ENCODE measurements around the gene LANCL2.
"Not testable (repeated sequence)": the region's sequence is repeated elsewhere in the genome, so short reads cannot be mapped to it uniquely, and the experiment has no call there.

Gene LANCL2

DNA sequence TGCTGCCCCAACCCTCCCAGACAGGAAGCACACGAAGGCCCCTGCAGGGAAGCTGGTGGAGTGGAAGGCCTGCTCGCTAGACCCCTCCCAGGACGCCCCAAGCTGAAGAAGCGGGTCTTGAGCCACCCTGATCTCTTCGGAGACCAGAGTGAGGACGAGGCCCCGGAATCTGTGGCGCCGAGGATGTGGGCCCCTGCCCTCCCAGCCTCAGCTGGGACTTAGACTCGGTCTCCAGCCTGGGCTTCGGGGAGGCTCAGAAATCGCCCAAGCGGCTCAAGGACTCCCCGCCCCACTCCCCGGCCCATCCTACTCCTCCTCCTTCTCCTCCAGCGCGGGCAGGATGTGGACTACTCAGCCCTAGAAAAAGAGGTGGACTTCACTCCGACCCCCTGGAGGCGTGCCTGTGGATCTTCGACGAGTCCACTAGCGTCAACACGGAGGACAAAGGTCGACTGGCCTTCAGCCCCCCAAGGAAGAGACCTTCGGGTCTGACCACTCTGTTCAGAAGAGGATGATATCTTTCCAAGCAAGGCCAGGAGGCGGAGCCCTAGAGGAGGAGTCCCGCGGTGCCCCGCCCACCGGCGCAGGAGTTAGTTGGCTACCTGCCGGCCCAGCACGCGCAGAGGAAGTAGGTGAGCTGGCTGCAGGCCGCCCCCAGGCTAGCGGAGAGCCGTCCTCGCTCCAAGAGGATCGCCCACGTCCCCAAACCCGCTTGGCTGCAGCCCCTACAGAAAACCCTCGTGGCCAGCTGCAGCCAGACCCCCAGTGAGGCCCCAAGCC lies 21.9 kb upstream of the LANCL2 start:
- H3K36me3 ChIP-seq (ENCODE audit: control insufficient read depth in 1 of 2, insufficient read depth in 2 of 2, low read length in 2 of 2): no peaks in the 10 kb centered on the region
- H3K27ac ChIP-seq (ENCODE audit: low read length): no peak overlapping the region
- H3K27me3 ChIP-seq (ENCODE audit: low read depth, low read length): no peaks in the 10 kb centered on the region
- H3K9me3 ChIP-seq (ENCODE audit: control insufficient read depth in 1 of 2, low read length in 2 of 2): no peaks in the 10 kb centered on the region
- H3K4me3 ChIP-seq (ENCODE audit: low read depth in 1 of 2, low read length in 2 of 2): no peak overlapping the region
- no peaks in the 10 kb centered on the region for H3K4me1 ChIP-seq (ENCODE audit: control insufficient read depth in 1 of 2, insufficient read depth in 2 of 2, low read length in 2 of 2)

DNA sequence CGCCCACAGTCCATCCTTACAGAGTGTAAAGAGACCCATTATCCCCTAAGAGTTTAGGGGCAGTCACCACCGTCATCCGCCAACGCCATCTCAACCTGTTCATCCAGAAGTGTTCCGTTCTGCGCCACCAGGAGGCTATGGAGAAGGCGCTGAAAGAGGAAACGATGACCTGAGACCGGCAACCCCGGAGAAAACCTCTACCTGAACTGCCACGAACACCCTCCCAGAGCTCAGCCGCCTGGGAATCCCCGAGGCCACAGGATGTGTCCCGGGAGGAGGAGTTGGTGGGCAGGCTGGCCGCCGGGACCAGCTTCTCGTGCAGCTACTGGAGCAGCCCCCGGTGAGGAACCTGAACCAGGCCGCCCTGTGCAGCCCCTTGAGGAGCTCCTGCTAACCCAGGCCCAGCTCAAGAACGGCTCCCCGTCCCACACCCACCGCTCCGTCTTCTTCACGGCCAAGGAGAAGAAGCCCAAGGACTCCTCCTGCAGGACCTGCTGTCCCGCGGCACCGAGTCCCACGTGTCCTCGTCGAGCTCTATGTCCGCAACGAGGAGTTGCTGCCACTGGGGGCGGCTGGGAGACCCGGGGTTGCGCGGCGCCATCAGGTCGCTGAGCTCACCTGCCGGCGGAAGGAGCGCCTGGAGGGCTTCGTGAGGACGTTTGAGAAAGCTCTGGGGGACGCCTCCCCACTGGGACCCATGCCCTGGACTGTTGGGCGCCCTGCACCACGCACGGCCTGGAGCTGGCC lies 21.1 kb upstream of the LANCL2 start:
- Histone ChIP-seq H3K9me3 (ENCODE audit: control insufficient read depth in 1 of 2, low read length in 2 of 2) (no peaks in the 10 kb centered on the region), H3K36me3 (ENCODE audit: control insufficient read depth in 1 of 2, insufficient read depth in 2 of 2, low read length in 2 of 2) (no peaks in the 10 kb centered on the region), H3K27ac (ENCODE audit: low read length) (no peak overlapping the region), H3K4me1 (ENCODE audit: control insufficient read depth in 1 of 2, insufficient read depth in 2 of 2, low read length in 2 of 2) (no peaks in the 10 kb centered on the region), H3K27me3 (ENCODE audit: low read depth, low read length) (no peaks in the 10 kb centered on the region), H3K4me3 (ENCODE audit: low read depth in 1 of 2, low read length in 2 of 2) (no peak overlapping the region)

DNA sequence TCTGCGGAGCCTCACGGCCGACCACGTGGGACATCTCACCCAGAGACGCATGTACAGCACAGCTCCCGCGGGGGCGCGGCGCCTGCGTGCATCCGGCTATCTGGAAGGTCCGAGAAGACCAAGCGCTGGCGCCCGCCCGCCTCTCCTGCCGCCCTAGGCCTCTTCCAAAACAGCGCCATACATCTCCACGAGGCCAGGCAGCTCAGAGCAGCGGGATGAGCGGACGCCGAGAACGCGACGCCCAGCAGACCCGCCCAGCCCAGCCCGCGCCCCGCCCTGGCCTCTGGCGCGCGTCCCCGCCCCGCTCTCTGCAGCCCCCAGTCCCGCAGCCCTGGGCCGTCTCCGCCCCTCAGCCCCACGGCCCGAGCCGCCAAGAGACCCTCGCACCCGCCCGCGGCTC lies 20.3 kb upstream of the LANCL2 start:
- Histone ChIP-seq H3K27ac (ENCODE audit: low read length) (no peak overlapping the region), H3K4me1 (ENCODE audit: control insufficient read depth in 1 of 2, insufficient read depth in 2 of 2, low read length in 2 of 2) (no peaks in the 10 kb centered on the region), H3K9me3 (ENCODE audit: control insufficient read depth in 1 of 2, low read length in 2 of 2) (no peaks in the 10 kb centered on the region), H3K36me3 (ENCODE audit: control insufficient read depth in 1 of 2, insufficient read depth in 2 of 2, low read length in 2 of 2) (no peaks in the 10 kb centered on the region), H3K4me3 (ENCODE audit: low read depth in 1 of 2, low read length in 2 of 2) (no peak overlapping the region), H3K27me3 (ENCODE audit: low read depth, low read length) (no peaks in the 10 kb centered on the region)

DNA sequence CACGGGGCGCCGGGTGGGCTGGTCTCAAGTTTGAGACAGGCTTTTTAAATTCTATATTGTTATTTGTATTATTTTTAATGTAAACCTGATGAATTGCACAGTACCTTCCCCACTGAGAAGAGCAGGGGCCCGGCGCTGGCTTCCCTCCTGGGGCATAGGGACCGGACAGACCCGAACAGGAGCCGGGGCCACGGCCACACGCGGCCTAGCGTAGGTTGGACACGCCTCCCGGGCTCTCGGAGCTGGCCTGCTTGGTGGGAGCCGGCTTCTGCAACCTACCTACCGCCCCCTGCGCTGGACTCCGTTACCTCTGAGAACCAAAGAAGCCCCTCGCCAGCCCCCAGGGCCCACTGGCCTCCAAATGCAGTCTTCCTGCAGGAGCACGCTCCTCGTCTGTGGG lies 19.8 kb upstream of the LANCL2 start:
- Histone ChIP-seq H3K9me3 (ENCODE audit: control insufficient read depth in 1 of 2, low read length in 2 of 2) (no peaks in the 10 kb centered on the region), H3K36me3 (ENCODE audit: control insufficient read depth in 1 of 2, insufficient read depth in 2 of 2, low read length in 2 of 2) (no peaks in the 10 kb centered on the region), H3K4me3 (ENCODE audit: low read depth in 1 of 2, low read length in 2 of 2) (no peak overlapping the region), H3K4me1 (ENCODE audit: control insufficient read depth in 1 of 2, insufficient read depth in 2 of 2, low read length in 2 of 2) (no peaks in the 10 kb centered on the region), H3K27me3 (ENCODE audit: low read depth, low read length) (no peaks in the 10 kb centered on the region), H3K27ac (ENCODE audit: low read length) (no peak overlapping the region)

DNA sequence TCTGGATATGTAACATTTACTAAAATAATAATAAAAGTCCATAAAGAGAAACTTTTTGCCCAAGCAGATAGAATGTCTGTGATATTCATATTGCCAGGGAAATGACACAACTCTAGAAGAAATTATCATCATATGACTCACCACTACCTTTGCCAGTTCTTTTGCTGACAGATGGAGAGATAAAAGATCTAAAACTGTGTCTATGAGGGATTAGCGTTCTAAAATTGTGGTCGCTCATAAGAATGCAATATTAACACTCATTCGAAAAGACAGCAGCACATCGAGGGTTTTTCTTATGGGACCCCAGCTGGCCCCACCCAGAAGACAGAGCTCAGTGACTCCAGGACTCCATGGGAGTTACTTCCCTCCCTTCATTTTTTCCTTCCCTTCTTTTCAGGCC lies 16.6 kb upstream of the LANCL2 start:
- no peak overlapping the region for H3K4me3 ChIP-seq (ENCODE audit: low read depth in 1 of 2, low read length in 2 of 2)
- no peak overlapping the region for H3K27ac ChIP-seq (ENCODE audit: low read length)
- H3K9me3 ChIP-seq (ENCODE audit: control insufficient read depth in 1 of 2, low read length in 2 of 2): no peaks in the 10 kb centered on the region
- H3K36me3 ChIP-seq (ENCODE audit: control insufficient read depth in 1 of 2, insufficient read depth in 2 of 2, low read length in 2 of 2): no peaks in the 10 kb centered on the region
- no peaks in the 10 kb centered on the region for H3K4me1 ChIP-seq (ENCODE audit: control insufficient read depth in 1 of 2, insufficient read depth in 2 of 2, low read length in 2 of 2)
- no peaks in the 10 kb centered on the region for H3K27me3 ChIP-seq (ENCODE audit: low read depth, low read length)

DNA sequence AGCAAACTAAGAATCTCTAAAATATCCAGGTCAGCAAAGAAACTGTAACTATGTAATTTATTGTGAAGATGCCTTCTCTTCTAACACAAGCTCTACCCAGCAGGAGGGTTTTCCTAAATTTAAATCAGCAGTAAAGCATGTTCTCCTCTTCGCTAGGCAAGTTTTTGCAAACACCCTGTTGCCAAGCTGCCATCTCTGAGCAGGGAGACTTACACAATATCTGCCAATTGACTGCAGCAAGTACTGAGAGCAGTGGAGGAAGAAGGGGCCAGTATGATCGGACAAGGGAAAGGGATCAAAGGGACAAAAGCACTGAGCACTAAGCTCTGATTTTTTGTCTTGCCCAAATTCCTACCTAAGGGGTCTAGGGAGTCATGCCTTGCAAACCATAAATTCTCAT lies 16.0 kb upstream of the LANCL2 start:
- Histone ChIP-seq H3K4me3 (ENCODE audit: low read depth in 1 of 2, low read length in 2 of 2) (no peak overlapping the region), H3K36me3 (ENCODE audit: control insufficient read depth in 1 of 2, insufficient read depth in 2 of 2, low read length in 2 of 2) (no peaks in the 10 kb centered on the region), H3K27ac (ENCODE audit: low read length) (no peak overlapping the region), H3K4me1 (ENCODE audit: control insufficient read depth in 1 of 2, insufficient read depth in 2 of 2, low read length in 2 of 2) (no peaks in the 10 kb centered on the region), H3K27me3 (ENCODE audit: low read depth, low read length) (no peaks in the 10 kb centered on the region), H3K9me3 (ENCODE audit: control insufficient read depth in 1 of 2, low read length in 2 of 2) (no peaks in the 10 kb centered on the region)

DNA sequence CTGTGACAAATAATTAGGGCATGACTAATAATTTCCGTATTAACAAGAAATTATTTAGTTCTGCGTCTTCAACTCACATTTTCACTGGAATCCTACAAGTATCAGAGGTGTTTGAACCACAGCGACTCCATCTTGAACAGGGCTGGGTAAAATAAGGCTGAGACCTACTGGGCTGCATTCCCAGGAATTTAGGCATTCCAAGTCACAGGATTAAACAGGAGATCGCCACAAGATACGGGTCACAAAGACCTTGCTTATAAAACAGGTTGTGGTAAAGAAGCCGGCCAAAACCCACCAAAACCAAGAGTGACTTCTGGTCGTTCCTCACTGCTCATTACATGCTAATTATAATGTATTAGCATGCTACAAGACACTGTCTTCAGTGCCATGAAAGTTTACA lies 14.9 kb upstream of the LANCL2 start:
- no peaks in the 10 kb centered on the region for H3K4me1 ChIP-seq (ENCODE audit: control insufficient read depth in 1 of 2, insufficient read depth in 2 of 2, low read length in 2 of 2)
- H3K27me3 ChIP-seq (ENCODE audit: low read depth, low read length): no peaks in the 10 kb centered on the region
- no peak overlapping the region for H3K27ac ChIP-seq (ENCODE audit: low read length)
- no peaks in the 10 kb centered on the region for H3K36me3 ChIP-seq (ENCODE audit: control insufficient read depth in 1 of 2, insufficient read depth in 2 of 2, low read length in 2 of 2)
- H3K9me3 ChIP-seq (ENCODE audit: control insufficient read depth in 1 of 2, low read length in 2 of 2): no peaks in the 10 kb centered on the region
- H3K4me3 ChIP-seq (ENCODE audit: low read depth in 1 of 2, low read length in 2 of 2): no peak overlapping the region

DNA sequence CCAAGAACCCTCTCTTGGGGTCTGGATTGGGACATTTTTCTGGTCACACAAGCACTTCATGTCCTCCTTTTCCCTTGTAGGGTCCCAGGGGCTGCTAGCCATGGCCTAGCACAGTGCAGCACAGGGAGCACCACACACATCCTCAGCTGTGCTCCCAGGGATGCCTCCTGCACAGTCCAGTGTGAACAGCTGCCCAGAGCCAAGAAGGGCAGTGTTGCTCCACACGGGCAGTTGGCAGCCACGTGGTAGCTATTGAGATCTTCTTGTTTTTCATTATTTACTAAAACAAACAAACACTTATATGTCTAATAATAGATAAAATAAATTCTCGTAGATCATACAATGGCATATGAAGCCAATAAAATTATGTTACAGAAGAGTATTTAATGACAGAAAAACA lies 13.9 kb upstream of the LANCL2 start:
- H3K27me3 ChIP-seq (ENCODE audit: low read depth, low read length): no peaks in the 10 kb centered on the region
- H3K9me3 ChIP-seq (ENCODE audit: control insufficient read depth in 1 of 2, low read length in 2 of 2): no peaks in the 10 kb centered on the region
- no peaks in the 10 kb centered on the region for H3K4me1 ChIP-seq (ENCODE audit: control insufficient read depth in 1 of 2, insufficient read depth in 2 of 2, low read length in 2 of 2)
- H3K27ac ChIP-seq (ENCODE audit: low read length): no peak overlapping the region
- H3K4me3 ChIP-seq (ENCODE audit: low read depth in 1 of 2, low read length in 2 of 2): no peak overlapping the region
- no peaks in the 10 kb centered on the region for H3K36me3 ChIP-seq (ENCODE audit: control insufficient read depth in 1 of 2, insufficient read depth in 2 of 2, low read length in 2 of 2)

DNA sequence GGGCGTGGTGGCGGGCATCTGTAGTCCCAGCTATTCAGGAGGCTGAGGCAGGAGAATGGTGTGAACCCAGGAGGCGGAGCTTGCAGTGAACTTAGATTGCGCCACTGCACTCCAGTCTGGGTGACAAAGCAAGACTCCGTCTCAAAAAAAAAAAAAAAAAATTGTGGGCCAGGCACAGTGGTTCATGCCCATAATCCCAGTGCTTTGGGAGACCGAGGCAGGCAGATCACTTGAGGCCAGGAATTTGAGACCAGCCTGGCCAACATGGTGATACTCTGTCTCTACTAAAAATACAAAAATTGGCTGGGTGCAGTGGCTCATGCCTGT lies 12.2 kb upstream of the LANCL2 start:
- not testable (repeated sequence) for H3K27ac ChIP-seq (ENCODE audit: low read length); H3K4me1 ChIP-seq (ENCODE audit: control insufficient read depth in 1 of 2, insufficient read depth in 2 of 2, low read length in 2 of 2); H3K27me3 ChIP-seq (ENCODE audit: low read depth, low read length); H3K4me3 ChIP-seq (ENCODE audit: low read depth in 1 of 2, low read length in 2 of 2); H3K9me3 ChIP-seq (ENCODE audit: control insufficient read depth in 1 of 2, low read length in 2 of 2); H3K36me3 ChIP-seq (ENCODE audit: control insufficient read depth in 1 of 2, insufficient read depth in 2 of 2, low read length in 2 of 2)

DNA sequence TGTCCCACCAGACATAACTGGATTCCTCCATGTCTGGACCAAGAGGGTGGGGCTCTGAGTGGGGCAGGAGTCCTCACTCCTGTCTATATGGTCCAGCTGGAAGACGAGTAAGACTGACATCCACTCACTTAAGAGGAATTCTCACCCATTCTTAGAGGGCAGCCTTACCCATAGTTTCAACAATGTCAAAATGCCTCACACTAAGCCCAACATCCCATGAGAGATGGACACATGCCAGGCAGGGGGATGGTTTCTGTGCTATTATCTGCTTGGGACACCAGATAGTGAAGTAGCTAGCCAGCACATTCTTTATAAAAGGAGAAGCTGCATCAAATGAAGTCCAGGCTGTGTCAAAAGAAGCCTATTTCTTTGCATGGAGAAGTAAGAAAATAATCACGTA lies 4.7 kb upstream of the LANCL2 start:
- Histone ChIP-seq H3K27me3 (ENCODE audit: low read depth, low read length) (no peaks in the 10 kb centered on the region), H3K4me1 (ENCODE audit: control insufficient read depth in 1 of 2, insufficient read depth in 2 of 2, low read length in 2 of 2) (peaks cover 0 to 6% of the 10 kb centered on the region in 2 donors), H3K9me3 (ENCODE audit: control insufficient read depth in 1 of 2, low read length in 2 of 2) (no peaks in the 10 kb centered on the region), H3K4me3 (ENCODE audit: low read depth in 1 of 2, low read length in 2 of 2) (no peak overlapping the region), H3K36me3 (ENCODE audit: control insufficient read depth in 1 of 2, insufficient read depth in 2 of 2, low read length in 2 of 2) (no peaks in the 10 kb centered on the region), H3K27ac (ENCODE audit: low read length) (no peak overlapping the region)

DNA sequence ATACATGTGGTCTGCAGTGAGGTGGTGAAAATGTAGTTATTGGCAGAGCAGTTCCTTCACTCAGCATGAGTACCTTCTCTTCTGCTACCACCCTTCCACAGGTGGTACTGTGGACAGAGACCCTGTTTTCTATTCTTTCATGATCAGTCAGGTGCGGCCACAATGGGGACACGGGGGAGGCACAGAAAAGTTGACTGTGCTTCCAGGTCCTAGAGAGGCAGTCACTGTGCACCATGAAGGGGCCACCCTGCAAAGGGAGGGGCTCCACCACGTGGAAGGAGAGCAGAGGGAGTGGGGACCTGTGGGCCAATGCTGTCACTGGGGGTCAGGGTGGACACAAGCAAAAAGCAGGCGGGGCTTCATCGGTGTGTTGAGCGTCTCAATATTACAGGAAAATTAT lies 3.6 kb upstream of the LANCL2 start:
- no peak overlapping the region for H3K4me3 ChIP-seq (ENCODE audit: low read depth in 1 of 2, low read length in 2 of 2)
- peaks cover 0 to 8% of the 10 kb centered on the region in 2 donors for H3K4me1 ChIP-seq (ENCODE audit: control insufficient read depth in 1 of 2, insufficient read depth in 2 of 2, low read length in 2 of 2)
- no peaks in the 10 kb centered on the region for H3K27me3 ChIP-seq (ENCODE audit: low read depth, low read length)
- H3K36me3 ChIP-seq (ENCODE audit: control insufficient read depth in 1 of 2, insufficient read depth in 2 of 2, low read length in 2 of 2): peaks cover 0 to 3% of the 10 kb centered on the region in 2 donors
- no peaks in the 10 kb centered on the region for H3K9me3 ChIP-seq (ENCODE audit: control insufficient read depth in 1 of 2, low read length in 2 of 2)
- H3K27ac ChIP-seq (ENCODE audit: low read length): no peak overlapping the region

DNA sequence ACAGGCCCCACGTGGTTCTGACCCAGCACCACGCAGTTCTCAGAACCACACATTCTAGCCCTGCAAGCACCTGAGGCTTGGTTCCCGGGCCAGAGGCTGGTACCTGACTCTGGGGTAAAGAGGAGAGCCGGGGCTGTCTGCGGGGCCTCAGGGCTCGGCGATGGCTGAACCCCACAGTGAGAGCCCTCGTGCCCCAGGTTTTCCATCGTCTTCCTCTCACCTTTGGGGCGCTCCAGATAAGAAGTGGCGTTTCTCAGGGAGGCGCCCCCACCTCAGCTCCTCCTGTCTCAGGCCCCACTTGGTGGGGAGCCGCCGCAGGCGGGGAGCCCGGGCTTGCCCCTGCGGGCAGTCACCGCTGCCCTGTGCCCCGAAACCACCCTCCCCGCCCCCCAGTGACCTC lies 2.2 kb upstream of the LANCL2 start:
- Histone ChIP-seq H3K36me3 (ENCODE audit: control insufficient read depth in 1 of 2, insufficient read depth in 2 of 2, low read length in 2 of 2) (peaks cover 0 to 3% of the 10 kb centered on the region in 2 donors), H3K4me3 (ENCODE audit: low read depth in 1 of 2, low read length in 2 of 2) (no peak overlapping the region), H3K4me1 (ENCODE audit: control insufficient read depth in 1 of 2, insufficient read depth in 2 of 2, low read length in 2 of 2) (peaks cover 6 to 19% of the 10 kb centered on the region in 2 donors), H3K27me3 (ENCODE audit: low read depth, low read length) (no peaks in the 10 kb centered on the region), H3K9me3 (ENCODE audit: control insufficient read depth in 1 of 2, low read length in 2 of 2) (no peaks in the 10 kb centered on the region), H3K27ac (ENCODE audit: low read length) (no peak overlapping the region)

All from muscle layer of duodenum (tissue), 2 donors.